ENCODE measurements around the gene IRF8.

IRF8 gene

DNA sequence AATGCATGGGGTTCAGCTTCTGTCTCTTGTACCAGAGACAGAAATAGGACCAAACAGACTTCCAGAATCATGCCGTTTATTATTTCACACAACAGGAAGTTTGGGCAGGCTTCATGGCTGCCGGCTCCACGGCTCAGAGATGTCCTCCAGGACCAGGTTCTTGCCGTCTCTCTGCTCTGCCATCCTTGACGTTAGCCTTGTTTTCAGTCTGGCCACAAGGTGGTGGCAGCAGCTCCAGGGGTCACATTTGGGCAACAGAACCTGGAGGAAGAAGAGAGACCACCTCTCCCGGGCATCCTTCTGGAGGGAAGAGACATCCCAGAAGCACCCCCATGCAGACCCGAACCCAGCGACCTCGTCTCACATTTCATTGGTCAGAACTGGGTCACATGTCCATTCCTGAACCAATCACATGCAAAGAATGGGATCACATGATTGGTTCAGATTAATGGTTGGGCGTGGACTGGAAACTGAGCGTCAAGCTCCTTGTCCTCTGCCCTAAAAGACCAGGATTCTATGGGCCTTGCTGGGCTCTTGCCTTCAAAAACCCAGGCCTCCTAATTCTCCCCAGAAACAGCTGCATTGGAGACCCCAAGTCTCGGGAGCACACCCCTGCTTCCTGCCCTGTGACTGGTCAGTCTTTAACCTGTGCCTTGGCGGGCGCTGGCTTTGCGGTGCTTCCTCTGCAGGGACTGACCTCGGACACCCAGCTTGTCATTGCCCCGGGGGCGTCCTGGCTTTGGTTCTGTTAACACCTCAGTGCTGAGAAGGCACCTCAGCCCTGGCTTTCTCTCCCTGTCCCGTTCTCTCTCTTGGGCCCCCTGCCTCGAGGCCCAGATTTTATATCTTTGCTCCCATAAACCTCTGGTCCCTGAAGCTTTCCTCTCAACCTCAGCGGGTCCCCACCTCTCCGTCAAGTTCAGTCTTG, 63.3 kb downstream of the IRF8 start:
- Histone ChIP-seq H2AFZ (no peak overlapping the region), H3K27ac (no peak overlapping the region), H3K79me2 (no peaks in the 10 kb centered on the region), H3K36me3 (ENCODE audit: control insufficient read depth, insufficient read depth, low read length) (no peaks in the 10 kb centered on the region), H3K4me2 (ENCODE audit: low read length) (no peak overlapping the region), H3K9me3 (ENCODE audit: control insufficient read depth, low read length) (no peaks in the 10 kb centered on the region), H3K4me1 (no peaks in the 10 kb centered on the region), H3K27me3 (ENCODE audit: control insufficient read depth, insufficient read depth, low read length) (no peaks in the 10 kb centered on the region), H3K4me3 (ENCODE audit: low read depth, low read length) (no peak overlapping the region), H3K9ac (no peak overlapping the region)
- TF ChIP-seq, protein P1, sequence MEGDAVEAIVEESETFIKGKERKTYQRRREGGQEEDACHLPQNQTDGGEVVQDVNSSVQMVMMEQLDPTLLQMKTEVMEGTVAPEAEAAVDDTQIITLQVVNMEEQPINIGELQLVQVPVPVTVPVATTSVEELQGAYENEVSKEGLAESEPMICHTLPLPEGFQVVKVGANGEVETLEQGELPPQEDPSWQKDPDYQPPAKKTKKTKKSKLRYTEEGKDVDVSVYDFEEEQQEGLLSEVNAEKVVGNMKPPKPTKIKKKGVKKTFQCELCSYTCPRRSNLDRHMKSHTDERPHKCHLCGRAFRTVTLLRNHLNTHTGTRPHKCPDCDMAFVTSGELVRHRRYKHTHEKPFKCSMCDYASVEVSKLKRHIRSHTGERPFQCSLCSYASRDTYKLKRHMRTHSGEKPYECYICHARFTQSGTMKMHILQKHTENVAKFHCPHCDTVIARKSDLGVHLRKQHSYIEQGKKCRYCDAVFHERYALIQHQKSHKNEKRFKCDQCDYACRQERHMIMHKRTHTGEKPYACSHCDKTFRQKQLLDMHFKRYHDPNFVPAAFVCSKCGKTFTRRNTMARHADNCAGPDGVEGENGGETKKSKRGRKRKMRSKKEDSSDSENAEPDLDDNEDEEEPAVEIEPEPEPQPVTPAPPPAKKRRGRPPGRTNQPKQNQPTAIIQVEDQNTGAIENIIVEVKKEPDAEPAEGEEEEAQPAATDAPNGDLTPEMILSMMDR (IDR thresholded peaks at IDR 0.05): no peak

- TF ChIP-seq, protein P1 (IDR thresholded peaks at IDR 0.05): no peak
- no peaks in the 10 kb centered on the region for H3K9me3 ChIP-seq (ENCODE audit: control insufficient read depth, low read length)
- H2AFZ ChIP-seq: no peak overlapping the region
- H3K36me3 ChIP-seq (ENCODE audit: control insufficient read depth, insufficient read depth, low read length): no peaks in the 10 kb centered on the region
- H3K4me1 ChIP-seq: no peaks in the 10 kb centered on the region
- no peak overlapping the region for H3K27ac ChIP-seq
- no peaks in the 10 kb centered on the region for H3K79me2 ChIP-seq
- H3K9ac ChIP-seq: no peak overlapping the region
- no peaks in the 10 kb centered on the region for H3K27me3 ChIP-seq (ENCODE audit: control insufficient read depth, insufficient read depth, low read length)
- H3K4me2 ChIP-seq (ENCODE audit: low read length): no peak overlapping the region
- no peak overlapping the region for H3K4me3 ChIP-seq (ENCODE audit: low read depth, low read length)
Observed at GRCh38 chr16:85963753-85964285, 64.9 kb downstream of the IRF8 start.

DNA sequence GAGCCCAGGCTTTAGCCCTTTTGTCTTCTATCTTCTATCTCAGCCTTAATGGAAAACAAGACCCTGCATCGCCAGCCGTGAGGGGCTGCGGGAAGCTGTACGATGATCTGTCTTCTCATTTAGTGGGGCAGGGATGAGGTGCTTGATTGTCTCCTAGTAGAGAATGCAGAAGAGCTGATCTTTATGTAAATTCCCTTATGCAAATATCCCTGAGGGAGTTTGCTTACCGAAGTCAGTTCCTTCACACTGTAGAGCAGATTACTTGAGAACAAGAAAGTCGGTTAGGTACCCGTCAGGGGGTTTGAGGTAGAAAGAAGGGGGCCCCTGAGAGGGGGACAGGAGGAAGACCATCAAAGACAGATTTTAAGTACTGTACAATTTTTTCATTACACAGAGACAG, 66.2 kb downstream of the IRF8 start:
- Histone ChIP-seq H2AFZ (no peak overlapping the region), H3K36me3 (ENCODE audit: control insufficient read depth, insufficient read depth, low read length) (no peaks in the 10 kb centered on the region), H3K9me3 (ENCODE audit: control insufficient read depth, low read length) (no peaks in the 10 kb centered on the region), H3K27ac (no peak overlapping the region), H3K4me3 (ENCODE audit: low read depth, low read length) (no peak overlapping the region), H3K4me2 (ENCODE audit: low read length) (no peak overlapping the region), H3K79me2 (no peaks in the 10 kb centered on the region), H3K4me1 (no peaks in the 10 kb centered on the region), H3K9ac (no peak overlapping the region), H3K27me3 (ENCODE audit: control insufficient read depth, insufficient read depth, low read length) (no peaks in the 10 kb centered on the region)
- TF ChIP-seq, protein P1 (IDR thresholded peaks at IDR 0.05): no peak

DNA sequence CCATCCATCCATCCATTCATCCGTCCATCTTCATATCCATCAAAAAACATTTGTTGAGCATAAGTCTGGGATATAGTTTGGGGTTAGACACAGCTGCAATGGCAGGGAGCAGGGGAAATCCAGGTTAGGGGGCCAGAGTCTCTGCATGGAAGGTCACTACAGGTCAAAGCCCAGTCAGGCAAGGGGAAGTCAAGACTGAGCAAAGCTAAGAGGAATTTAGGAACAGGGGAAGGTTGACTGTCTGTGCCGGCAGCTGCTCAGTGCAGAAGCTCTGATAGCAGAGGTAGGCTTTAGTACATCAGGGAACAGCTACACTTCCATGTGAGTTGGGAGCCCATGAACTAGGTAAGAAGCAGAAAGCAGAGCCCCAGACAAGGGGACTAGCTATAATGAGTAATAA, 68.1 kb downstream of the IRF8 start:
- TF ChIP-seq, protein P1 (IDR thresholded peaks at IDR 0.05): no peak
- H3K27me3 ChIP-seq (ENCODE audit: control insufficient read depth, insufficient read depth, low read length): no peaks in the 10 kb centered on the region
- no peaks in the 10 kb centered on the region for H3K4me1 ChIP-seq
- no peaks in the 10 kb centered on the region for H3K79me2 ChIP-seq
- H3K9ac ChIP-seq: no peak overlapping the region
- no peaks in the 10 kb centered on the region for H3K9me3 ChIP-seq (ENCODE audit: control insufficient read depth, low read length)
- no peak overlapping the region for H3K4me2 ChIP-seq (ENCODE audit: low read length)
- no peak overlapping the region for H2AFZ ChIP-seq
- H3K4me3 ChIP-seq (ENCODE audit: low read depth, low read length): no peak overlapping the region
- no peaks in the 10 kb centered on the region for H3K36me3 ChIP-seq (ENCODE audit: control insufficient read depth, insufficient read depth, low read length)
- no peak overlapping the region for H3K27ac ChIP-seq

Data from parathyroid adenoma (tissue), 2 donors.